Vagina (tissue), 2 donors: Measurements from ENCODE around the gene FAR1. TPM values are rescaled to one million over a fixed set of nuclear protein-coding genes. Genes with fewer than 3 reads are reported as not detected.
A peak's percentile ranks its signal among the peaks of the same experiment; 100 is the strongest.
"Not testable (repeated sequence)": the region's sequence is repeated elsewhere in the genome, so short reads cannot be mapped to it uniquely, and the experiment has no call there.

Experiments used
- DNase-seq, 2 donors: peaks; one replicate each; pipeline ENCODE4 v3.0.0-alpha.2; 2017; ENCODE audit errors: extremely low spot score in 2 of 2
- H3K27ac ChIP-seq: fragments of 200-600 bp; sonication (generic); one replicate; pipeline ENCODE4 v1.5.1; 2019
- H3K27me3 ChIP-seq: fragments of 200-600 bp; sonication (generic); one replicate; pipeline ENCODE4 v1.5.1; 2019
- H3K36me3 ChIP-seq, 2 donors: fragments of 200-600 bp; sonication (generic); one replicate each; pipeline ENCODE4 v1.5.1; 2017 to 2019
- H3K4me1 ChIP-seq: fragments of 200-600 bp; sonication (generic); one replicate; pipeline ENCODE4 v1.5.1; 2019
- H3K4me3 ChIP-seq, 2 donors: fragments of 200-600 bp; sonication (generic); 1 replicate in 1 of 2; 2 replicates in 1 of 2; pipeline ENCODE4 v1.5.1; 2016 to 2019
- H3K9me3 ChIP-seq: fragments of 200-600 bp; sonication (generic); one replicate; pipeline ENCODE4 v1.5.1; 2019
- POLR2A ChIP-seq, 2 donors: fragments of 450-650 bp; IDR thresholded peaks; one replicate each; pipeline ENCODE4 v1.6.1; 2017; ENCODE audit warnings: antibody characterized with exemption in 2 of 2, mild to moderate bottlenecking in 2 of 2, moderate library complexity in 2 of 2
- POLR2AphosphoS5 ChIP-seq, 2 donors: sonication (generic); formaldehyde crosslinking; IDR thresholded peaks; one replicate each; pipeline ENCODE4 v1.9.0; 2017; ENCODE audit warnings: antibody characterized with exemption in 2 of 2, mild to moderate bottlenecking in 2 of 2, low read depth in 1 of 2; ENCODE audit not compliant: insufficient read depth in 1 of 2
- intact Hi-C: fragments of 100-400 bp; cut with DNase I; formaldehyde crosslinking; loops from one replicate; pipeline ENCODE4 v1.15.1; 2023
- total RNA-seq: library from RNA; depleted of rRNA; stranded (reverse); fragments of >200 nt; gene quantifications from one replicate; pipeline ENCODE4 v1.2.3, GENCODE V29; 2016
- TF ChIP-seq, protein P1 (sequence below), 3 experiments: fragments of 450-650 bp in 2 of 3; fragments of 200-600 bp in 1 of 3; sonication (generic) in 1 of 3; IDR thresholded peaks; one replicate each; pipeline ENCODE4 v1.5.1; 2017 to 2019; ENCODE audit warnings: antibody characterized with exemption in 3 of 3, mild to moderate bottlenecking in 2 of 3, moderate library complexity in 2 of 3

Gene FAR1
- total RNA-seq, 1 donor from 2014 or later: 77.6 TPM

DNA sequence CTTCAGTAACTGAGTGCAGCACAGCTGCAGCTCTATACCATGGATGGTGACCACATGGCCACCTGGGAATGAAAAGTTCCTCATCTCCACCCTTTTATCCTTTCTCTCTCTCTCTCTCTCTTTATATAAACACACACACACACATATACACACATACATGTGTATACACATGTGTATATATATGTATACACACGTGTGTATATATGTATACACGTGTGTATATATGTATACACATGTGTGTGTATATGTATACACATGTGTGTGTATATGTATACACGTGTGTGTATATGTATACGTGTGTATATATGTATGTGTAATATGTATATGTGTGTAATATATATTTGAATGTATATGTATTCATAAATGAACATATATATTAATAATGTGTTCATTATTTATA lies 18.8 kb upstream of the FAR1 start:
- Histone ChIP-seq H3K4me3 (no peak overlapping the region), H3K36me3 (no peaks in the 10 kb centered on the region), H3K4me1 (no peaks in the 10 kb centered on the region), H3K27ac (no peak overlapping the region), H3K27me3 (no peaks in the 10 kb centered on the region), H3K9me3 (no peaks in the 10 kb centered on the region)
- no peak for TF ChIP-seq POLR2AphosphoS5 (IDR thresholded peaks at IDR 0.05; ENCODE audit: insufficient read depth in 1 of 2, low read depth in 1 of 2)
- TF ChIP-seq POLR2A (IDR thresholded peaks at IDR 0.05): no peak
- TF ChIP-seq, protein P1, sequence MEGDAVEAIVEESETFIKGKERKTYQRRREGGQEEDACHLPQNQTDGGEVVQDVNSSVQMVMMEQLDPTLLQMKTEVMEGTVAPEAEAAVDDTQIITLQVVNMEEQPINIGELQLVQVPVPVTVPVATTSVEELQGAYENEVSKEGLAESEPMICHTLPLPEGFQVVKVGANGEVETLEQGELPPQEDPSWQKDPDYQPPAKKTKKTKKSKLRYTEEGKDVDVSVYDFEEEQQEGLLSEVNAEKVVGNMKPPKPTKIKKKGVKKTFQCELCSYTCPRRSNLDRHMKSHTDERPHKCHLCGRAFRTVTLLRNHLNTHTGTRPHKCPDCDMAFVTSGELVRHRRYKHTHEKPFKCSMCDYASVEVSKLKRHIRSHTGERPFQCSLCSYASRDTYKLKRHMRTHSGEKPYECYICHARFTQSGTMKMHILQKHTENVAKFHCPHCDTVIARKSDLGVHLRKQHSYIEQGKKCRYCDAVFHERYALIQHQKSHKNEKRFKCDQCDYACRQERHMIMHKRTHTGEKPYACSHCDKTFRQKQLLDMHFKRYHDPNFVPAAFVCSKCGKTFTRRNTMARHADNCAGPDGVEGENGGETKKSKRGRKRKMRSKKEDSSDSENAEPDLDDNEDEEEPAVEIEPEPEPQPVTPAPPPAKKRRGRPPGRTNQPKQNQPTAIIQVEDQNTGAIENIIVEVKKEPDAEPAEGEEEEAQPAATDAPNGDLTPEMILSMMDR (IDR thresholded peaks at IDR 0.05): no peak
- intact Hi-C loops: no loop called here
- no peak for DNase-seq

DNA sequence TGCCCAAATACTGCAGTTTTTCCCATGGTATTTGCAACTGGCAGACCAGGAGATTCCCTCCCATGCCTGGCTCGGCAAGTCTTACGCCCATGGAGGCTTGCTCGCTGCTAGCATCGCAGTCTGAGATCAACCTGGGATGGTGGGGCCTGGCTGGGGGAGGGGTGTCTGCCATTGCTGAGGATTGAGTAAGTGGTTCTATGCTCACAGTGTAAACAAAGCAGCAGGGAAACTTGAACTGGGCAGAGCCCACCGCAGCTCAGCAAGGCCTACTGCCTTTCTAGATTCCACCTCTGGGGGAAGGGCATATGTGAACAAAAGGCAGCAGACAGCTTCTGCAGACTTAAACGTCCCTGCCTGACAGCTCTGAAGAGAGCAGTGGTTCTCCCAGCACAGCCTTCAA lies 17.0 kb upstream of the FAR1 start:
- H3K9me3 ChIP-seq, H3K36me3 ChIP-seq, H3K27ac ChIP-seq, H3K4me1 ChIP-seq, H3K4me3 ChIP-seq, intact Hi-C loops, DNase-seq, H3K27me3 ChIP-seq: not testable (repeated sequence)

GRCh38 chr11:13661074-13661623 lies 7.3 kb upstream of the FAR1 start:
- DNase-seq: no peak
- Histone ChIP-seq H3K4me1 (no peaks in the 10 kb centered on the region), H3K9me3 (no peaks in the 10 kb centered on the region), H3K4me3 (no peak overlapping the region), H3K36me3 (no peaks in the 10 kb centered on the region), H3K27ac (no peak overlapping the region), H3K27me3 (no peaks in the 10 kb centered on the region)
- TF ChIP-seq, protein P1 (IDR thresholded peaks at IDR 0.05): no peak
- no peak for TF ChIP-seq POLR2AphosphoS5 (IDR thresholded peaks at IDR 0.05; ENCODE audit: insufficient read depth in 1 of 2, low read depth in 1 of 2)
- no peak for TF ChIP-seq POLR2A (IDR thresholded peaks at IDR 0.05)
- intact Hi-C loops: no loop called here

DNA sequence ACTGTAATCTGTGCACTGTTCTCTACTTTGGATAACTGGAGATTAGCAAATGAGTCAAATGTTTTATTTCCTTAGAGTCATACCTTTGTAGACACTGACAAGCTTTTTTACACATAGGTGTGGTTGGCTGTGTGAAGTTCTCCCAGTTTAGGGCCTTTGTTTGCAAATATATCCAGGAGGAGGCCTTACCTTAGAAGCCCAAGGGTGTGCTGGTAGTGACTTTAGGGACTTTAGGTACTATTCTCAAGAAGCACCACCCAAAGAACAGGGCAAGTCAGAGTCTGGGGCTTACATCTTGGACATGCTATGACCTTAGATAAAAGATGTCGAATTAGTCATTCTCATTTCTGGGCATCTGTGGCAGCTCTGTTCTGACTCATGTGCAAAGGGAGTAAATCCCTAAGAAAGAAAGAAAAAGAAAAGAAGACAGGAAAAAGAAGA lies 4.8 kb upstream of the FAR1 start:
- Histone ChIP-seq H3K36me3 (no peaks in the 10 kb centered on the region), H3K9me3 (no peaks in the 10 kb centered on the region), H3K4me3 (no peak overlapping the region), H3K27me3 (no peaks in the 10 kb centered on the region), H3K27ac (no peak overlapping the region), H3K4me1 (no peaks in the 10 kb centered on the region)
- no peak for DNase-seq
- TF ChIP-seq POLR2A (IDR thresholded peaks at IDR 0.05) (no peak), POLR2AphosphoS5 (IDR thresholded peaks at IDR 0.05; ENCODE audit: insufficient read depth in 1 of 2, low read depth in 1 of 2) (peak in 1 of 2 donors; percentile 58)
- intact Hi-C loops: no loop called here

- Histone ChIP-seq H3K27me3 (no peaks in the 10 kb centered on the region), H3K36me3 (no peaks in the 10 kb centered on the region), H3K9me3 (no peaks in the 10 kb centered on the region), H3K4me3 (no peak overlapping the region), H3K27ac (no peak overlapping the region), H3K4me1 (peaks cover 2% of the 10 kb centered on the region)
- no peak for TF ChIP-seq POLR2A (IDR thresholded peaks at IDR 0.05)
- TF ChIP-seq POLR2AphosphoS5 (IDR thresholded peaks at IDR 0.05; ENCODE audit: insufficient read depth in 1 of 2, low read depth in 1 of 2): no peak
- intact Hi-C loops: no loop called here
- no peak for DNase-seq
Measured at GRCh38 chr11:13664351-13664750, 4.1 kb upstream of the FAR1 start.

DNA sequence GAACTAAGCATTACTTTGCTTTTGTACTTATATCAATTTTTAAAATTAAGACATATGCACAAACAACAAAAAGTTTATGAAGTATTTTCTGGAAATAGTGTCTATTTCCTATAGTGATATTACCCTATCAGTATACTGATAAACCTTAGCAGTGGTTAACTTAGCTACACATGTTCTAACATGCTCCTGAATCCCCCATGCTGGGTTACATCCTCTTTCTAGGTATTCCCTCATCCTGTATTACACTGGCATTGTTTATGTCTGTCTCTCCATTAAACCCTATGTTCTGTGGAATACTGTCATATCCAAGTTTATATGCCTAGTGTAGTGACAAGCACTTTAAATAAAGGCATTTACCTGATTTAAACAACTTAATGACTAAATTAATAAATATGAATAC lies 1.8 kb upstream of the FAR1 start:
- H3K4me1 ChIP-seq: peaks cover 21% of the 10 kb centered on the region
- intact Hi-C loops: no loop called here
- DNase-seq: no peak
- H3K36me3 ChIP-seq: no peaks in the 10 kb centered on the region
- H3K9me3 ChIP-seq: no peaks in the 10 kb centered on the region
- no peak overlapping the region for H3K27ac ChIP-seq
- TF ChIP-seq, protein P1 (IDR thresholded peaks at IDR 0.05): no peak
- TF ChIP-seq POLR2AphosphoS5 (IDR thresholded peaks at IDR 0.05; ENCODE audit: insufficient read depth in 1 of 2, low read depth in 1 of 2) (no peak), POLR2A (IDR thresholded peaks at IDR 0.05) (no peak)
- H3K4me3 ChIP-seq: no peak overlapping the region
- no peaks in the 10 kb centered on the region for H3K27me3 ChIP-seq
